ENCODE measurements around the gene RGS4. TPM values are rescaled to one million over a fixed set of nuclear protein-coding genes. Genes with fewer than 3 reads are reported as not detected.

The RGS4 gene
- total and polyA plus RNA-seq, 2 donors (not counting 1 experiment from before 2014, with no cell fraction given), result not detected

GRCh38 chr1:163063143-163063542 is 6.0 kb upstream of the RGS4 start:
- no peak overlapping the region for H3K4me3 ChIP-seq (ENCODE audit: control extremely low read depth in 1 of 5, extremely low read depth in 1 of 5, insufficient read depth in 1 of 5, low read depth in 2 of 5, low read length in 4 of 5)
- no peaks in the 10 kb centered on the region for H3K9me3 ChIP-seq (ENCODE audit: control extremely low read depth in 1 of 3, control insufficient read depth in 2 of 3, insufficient read depth in 1 of 3, low read length in 2 of 3)
- Mint-ChIP-seq H3K4me3 (no peak overlapping the region), H3K27me3 (peaks cover 18% of the 10 kb centered on the region), H3K9me3 (ENCODE audit: insufficient read depth) (no peaks in the 10 kb centered on the region), H3K27ac (no peak overlapping the region), H3K4me1 (no peaks in the 10 kb centered on the region)
- H3K9ac ChIP-seq (ENCODE audit: low read length), result no peak overlapping the region
- ChIA-PET POLR2A (no interaction called here), CTCF (no interaction called here)
- no peaks in the 10 kb centered on the region for H4K20me1 ChIP-seq (ENCODE audit: control insufficient read depth, insufficient read depth, low read length, poor library complexity, severe bottlenecking)
- intact Hi-C loops (cut with micrococcal nuclease), result no loop called here
- no peak overlapping the region for H3K4me2 ChIP-seq (replicated peaks; ENCODE audit: low read depth, low read length, poor library complexity, severe bottlenecking)
- DNase-seq, result no peak
- no peaks in the 10 kb centered on the region for H3K79me2 ChIP-seq (ENCODE audit: control insufficient read depth, insufficient read depth, low read length)
- no peak overlapping the region for H2AFZ ChIP-seq (ENCODE audit: insufficient read depth, low read depth, low read length, poor library complexity, severe bottlenecking)
- H3K36me3 ChIP-seq (replicated peaks in 1 of 2; ENCODE audit: control extremely low read depth in 1 of 2, control insufficient read depth in 1 of 2, extremely low read depth in 1 of 2, insufficient read depth in 2 of 2, low read length in 1 of 2), result no peaks in the 10 kb centered on the region
- no peaks in the 10 kb centered on the region for H3K4me1 ChIP-seq (ENCODE audit: control insufficient read depth in 2 of 2, insufficient read depth in 2 of 2, low read length in 2 of 2)
- no peak overlapping the region for H3K27ac ChIP-seq (ENCODE audit: low read length in 2 of 2)
- no peak for ATAC-seq (ENCODE audit: low read depth)
- peaks cover 0 to 2% (median under 1%) of the 10 kb centered on the region in 4 experiments for H3K27me3 ChIP-seq (replicated peaks in 1 of 4; ENCODE audit: control extremely low read depth in 1 of 4, control insufficient read depth in 3 of 4, insufficient read depth in 4 of 4, low read length in 3 of 4)
- TF ChIP-seq EZH2 (IDR thresholded peaks at IDR 0.05; ENCODE audit: borderline replicate concordance, insufficient read depth, low read depth, low read length, poor library complexity, severe bottlenecking), result no peak
- TF ChIP-seq, protein P1, sequence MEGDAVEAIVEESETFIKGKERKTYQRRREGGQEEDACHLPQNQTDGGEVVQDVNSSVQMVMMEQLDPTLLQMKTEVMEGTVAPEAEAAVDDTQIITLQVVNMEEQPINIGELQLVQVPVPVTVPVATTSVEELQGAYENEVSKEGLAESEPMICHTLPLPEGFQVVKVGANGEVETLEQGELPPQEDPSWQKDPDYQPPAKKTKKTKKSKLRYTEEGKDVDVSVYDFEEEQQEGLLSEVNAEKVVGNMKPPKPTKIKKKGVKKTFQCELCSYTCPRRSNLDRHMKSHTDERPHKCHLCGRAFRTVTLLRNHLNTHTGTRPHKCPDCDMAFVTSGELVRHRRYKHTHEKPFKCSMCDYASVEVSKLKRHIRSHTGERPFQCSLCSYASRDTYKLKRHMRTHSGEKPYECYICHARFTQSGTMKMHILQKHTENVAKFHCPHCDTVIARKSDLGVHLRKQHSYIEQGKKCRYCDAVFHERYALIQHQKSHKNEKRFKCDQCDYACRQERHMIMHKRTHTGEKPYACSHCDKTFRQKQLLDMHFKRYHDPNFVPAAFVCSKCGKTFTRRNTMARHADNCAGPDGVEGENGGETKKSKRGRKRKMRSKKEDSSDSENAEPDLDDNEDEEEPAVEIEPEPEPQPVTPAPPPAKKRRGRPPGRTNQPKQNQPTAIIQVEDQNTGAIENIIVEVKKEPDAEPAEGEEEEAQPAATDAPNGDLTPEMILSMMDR (IDR thresholded peaks at IDR 0.05), result no peak

GRCh38 chr1:163063610-163064009 is 5.6 kb upstream of the RGS4 start:
- no peak overlapping the region for H3K27ac ChIP-seq (ENCODE audit: low read length in 2 of 2)
- no peak overlapping the region for H3K4me2 ChIP-seq (replicated peaks; ENCODE audit: low read depth, low read length, poor library complexity, severe bottlenecking)
- no peaks in the 10 kb centered on the region for H3K4me1 ChIP-seq (ENCODE audit: control insufficient read depth in 2 of 2, insufficient read depth in 2 of 2, low read length in 2 of 2)
- no peaks in the 10 kb centered on the region for H3K79me2 ChIP-seq (ENCODE audit: control insufficient read depth, insufficient read depth, low read length)
- H2AFZ ChIP-seq (ENCODE audit: insufficient read depth, low read depth, low read length, poor library complexity, severe bottlenecking), result no peak overlapping the region
- TF ChIP-seq, protein P1 (IDR thresholded peaks at IDR 0.05), result no peak
- no peak for TF ChIP-seq EZH2 (IDR thresholded peaks at IDR 0.05; ENCODE audit: borderline replicate concordance, insufficient read depth, low read depth, low read length, poor library complexity, severe bottlenecking)
- no peak overlapping the region for H3K4me3 ChIP-seq (ENCODE audit: control extremely low read depth in 1 of 5, extremely low read depth in 1 of 5, insufficient read depth in 1 of 5, low read depth in 2 of 5, low read length in 4 of 5)
- intact Hi-C loops (cut with micrococcal nuclease), result no loop called here
- DNase-seq (no peak), ATAC-seq (ENCODE audit: low read depth) (no peak)
- WGBS (ENCODE audit: insufficient coverage), result no CpG with 5 or more reads among the region's 3 CpGs
- no peaks in the 10 kb centered on the region for H3K4me1 Mint-ChIP-seq
- H3K9ac ChIP-seq (ENCODE audit: low read length), result no peak overlapping the region
- no peaks in the 10 kb centered on the region for H3K9me3 ChIP-seq (ENCODE audit: control extremely low read depth in 1 of 3, control insufficient read depth in 2 of 3, insufficient read depth in 1 of 3, low read length in 2 of 3)
- no peak overlapping the region for H3K27ac Mint-ChIP-seq
- no peaks in the 10 kb centered on the region for H3K9me3 Mint-ChIP-seq (ENCODE audit: insufficient read depth)
- ChIA-PET CTCF (no interaction called here), POLR2A (no interaction called here)
- H3K27me3 Mint-ChIP-seq, result peaks cover 22% of the 10 kb centered on the region
- H4K20me1 ChIP-seq (ENCODE audit: control insufficient read depth, insufficient read depth, low read length, poor library complexity, severe bottlenecking), result no peaks in the 10 kb centered on the region
- peaks cover 0 to 5% (median under 1%) of the 10 kb centered on the region in 4 experiments for H3K27me3 ChIP-seq (replicated peaks in 1 of 4; ENCODE audit: control extremely low read depth in 1 of 4, control insufficient read depth in 3 of 4, insufficient read depth in 4 of 4, low read length in 3 of 4)
- H3K4me3 Mint-ChIP-seq, result no peak overlapping the region
- no peaks in the 10 kb centered on the region for H3K36me3 ChIP-seq (replicated peaks in 1 of 2; ENCODE audit: control extremely low read depth in 1 of 2, control insufficient read depth in 1 of 2, extremely low read depth in 1 of 2, insufficient read depth in 2 of 2, low read length in 1 of 2)
